PC-9 (cell line): ENCODE data around the gene ZNF362. TPM values are rescaled to one million over a fixed set of nuclear protein-coding genes. Genes with fewer than 3 reads are reported as not detected.

ENCODE experiments used
- BruUV-seq: library from RNA; stranded (reverse); fragments of 400-500 nt; replicated peaks from 2 replicates; lab custom pipeline; 2021; lab: Mats Ljungman, UMichigan
- CTCF ChIA-PET: fragments of 300-600 bp; sonication (Branson Sonifier 250); formaldehyde crosslinking; loops from one replicate; lab custom pipeline; 2022; ENCODE audit warnings: antibody characterized with exemption; lab: Charles Lee
- POLR2A ChIA-PET: fragments of 300-600 bp; sonication (Branson Sonifier 250); formaldehyde crosslinking; loops from one replicate; lab custom pipeline; 2022; ENCODE audit warnings: antibody characterized with exemption; ENCODE audit not compliant: unreplicated experiment; lab: Charles Lee
- DNase-seq, 2 experiments: peaks; one replicate each; pipeline versions ENCODE4 v3.0.0 to v3.0.0-alpha.2; 2015 to 2022; ENCODE audit warnings: mixed read lengths in 1 of 2
- H2AFZ ChIP-seq: fragments of 200-600 bp; sonication (generic); 2 replicates; pipeline ENCODE4 v1.8.1; 2017; ENCODE audit warnings: antibody characterized with exemption
- H3F3A ChIP-seq: fragments of 200-600 bp; sonication (generic); 2 replicates; pipeline ENCODE4 v1.8.1; 2017; ENCODE audit warnings: antibody characterized with exemption, mild to moderate bottlenecking, low read depth; ENCODE audit not compliant: insufficient read depth
- H3K27ac ChIP-seq: fragments of 200-600 bp; sonication (generic); 2 replicates; pipeline ENCODE4 v1.6.1; 2016; ENCODE audit warnings: mixed run types
- H3K27me3 ChIP-seq: fragments of 200-600 bp; sonication (generic); 2 replicates; pipeline ENCODE4 v1.6.1; 2016; ENCODE audit warnings: low read depth, mixed run types; ENCODE audit not compliant: insufficient read depth
- H3K36me3 ChIP-seq: fragments of 200-600 bp; sonication (generic); 2 replicates; pipeline ENCODE4 v1.6.1; 2016; ENCODE audit warnings: low read depth, mixed run types
- H3K4me1 ChIP-seq: fragments of 200-600 bp; sonication (generic); replicated peaks from 2 replicates; pipeline ENCODE4 v1.6.1; 2016; ENCODE audit warnings: mixed run types; ENCODE audit not compliant: insufficient read depth
- H3K4me2 ChIP-seq: fragments of 200-600 bp; sonication (generic); 2 replicates; pipeline ENCODE4 v1.6.1; 2017; ENCODE audit warnings: mixed run types
- H3K4me3 ChIP-seq: fragments of 200-600 bp; sonication (generic); 2 replicates; pipeline ENCODE4 v1.6.1; 2016; ENCODE audit warnings: mixed run types
- H3K79me2 ChIP-seq: fragments of 200-600 bp; sonication (generic); 2 replicates; pipeline ENCODE4 v1.6.1; 2017; ENCODE audit warnings: low read depth, mixed run types
- H3K9me2 ChIP-seq: fragments of 200-600 bp; sonication (generic); 2 replicates; pipeline ENCODE4 v1.8.1; 2017; ENCODE audit warnings: mild to moderate bottlenecking; ENCODE audit not compliant: insufficient read depth
- H3K9me3 ChIP-seq: fragments of 200-600 bp; sonication (generic); 2 replicates; pipeline ENCODE4 v1.8.1; 2016; ENCODE audit warnings: low read depth; ENCODE audit not compliant: insufficient read depth
- H4K20me1 ChIP-seq: fragments of 200-600 bp; sonication (generic); 2 replicates; pipeline ENCODE4 v1.8.1; 2017; ENCODE audit not compliant: insufficient read depth
- CTCF ChIP-seq: fragments of 200-600 bp; sonication (generic); conservative IDR thresholded peaks from 2 replicates; pipeline ENCODE4 v1.6.1; 2017; ENCODE audit warnings: mixed run types, antibody characterized with exemption, mild to moderate bottlenecking, moderate library complexity
- EZH2 ChIP-seq: fragments of 200-600 bp; sonication (generic); IDR thresholded peaks from 2 replicates; pipeline ENCODE4 v1.8.0; 2017; ENCODE audit warnings: antibody characterized with exemption, low read depth
- intact Hi-C: fragments of 100-400 bp; cut with micrococcal nuclease; formaldehyde crosslinking; loops from one replicate; pipeline ENCODE4 v1.10.0; 2022; ENCODE audit not compliant: unreplicated experiment
- microRNA-seq: library from miRNA; unstranded; fragments of <30 nt; microRNA quantifications from one replicate; pipeline ENCODE4 v1.2.0, GENCODE V29; 2021; ENCODE audit warnings: borderline number of aligned reads, borderline replicate concordance
- total RNA-seq: library from RNA; stranded (reverse); gene quantifications from 2 replicates; pipeline ENCODE4 v1.2.3, GENCODE V29; 2021

ZNF362 gene
- total RNA-seq, 1 experiment from 2014 or later = 33.1 TPM

- ChIA-PET CTCF (interaction anchor here (0.6 kb wide), 2 partner anchors 57 to 260 kb away, joined by 3 to 13 read pairs; no protein-coding TSS in a partner anchor), POLR2A (interaction anchor here (0.5 to 0.6 kb wide), 3 partner anchors 12 to 552 kb away, joined by 3 to 20 read pairs (median 3); partner anchors contain the start of gene RNF19B)
- H3K36me3 ChIP-seq = peaks cover 5% of the 10 kb centered on the region
- peaks cover 62% of the 10 kb centered on the region for H3K79me2 ChIP-seq
- DNase-seq = peak; percentile 69 to 81
- no peaks in the 10 kb centered on the region for H3K9me3 ChIP-seq
- peak overlapping the region; percentile 67 for H3K27ac ChIP-seq
- H3K4me1 ChIP-seq = peaks cover 53% of the 10 kb centered on the region
- H2AFZ ChIP-seq = peak overlapping the region; percentile 92
- TSS peak; percentile 19 for BruUV-seq
- no peaks in the 10 kb centered on the region; the same call in 1 of the 2 replicates for H4K20me1 ChIP-seq
- peak overlapping the region; percentile 79 for H3K4me3 ChIP-seq
- H3K4me2 ChIP-seq = peak overlapping the region; percentile 93
- TF ChIP-seq CTCF (no peak), EZH2 (no peak)
- peaks cover 32% of the 10 kb centered on the region for H3F3A ChIP-seq
- no peaks in the 10 kb centered on the region for H3K9me2 ChIP-seq
- intact Hi-C loops = loop anchor here (5.0 kb wide), 2 partner anchors 122 to 223 kb away; partner anchors contain the start of gene ZSCAN20
- no peaks in the 10 kb centered on the region for H3K27me3 ChIP-seq
These were observed 93.7 kb downstream of the ZNF362 start for GRCh38 chr1:33349778-33350610.

Small RNAs within 50 kb of the gene (microRNA-seq; reads per million reads assigned to microRNA genes)
- 13.5 reads per million, percentile 24 among the genes with 10 or more reads in this experiment for gene MIR3605

Other genes starting within 250 kb of the ZNF362 start
- 191 and 232 TPM in 2 replicates for gene AK2, start 219.6 kb upstream of the ZNF362 start, total RNA-seq
- 7.3 and 11.6 TPM in 2 replicates for gene AZIN2, start 175.3 kb upstream of the ZNF362 start, total RNA-seq
- gene TRIM62, start 74.4 kb upstream of the ZNF362 start, total RNA-seq = 9.9 and 14.3 TPM in 2 replicates
- not detected in 2 replicates for gene A3GALT2, start 64.6 kb downstream of the ZNF362 start, total RNA-seq
- 45.4 and 48.1 TPM in 2 replicates for gene PHC2, start 174.6 kb downstream of the ZNF362 start, total RNA-seq
- gene ZSCAN20, start 216.2 kb downstream of the ZNF362 start, total RNA-seq = 6.0 and 6.4 TPM in 2 replicates